HG03045 (cell line): ENCODE measurements around the gene ARRB2.

Source experiments
- ATAC-seq: cut with Tn5 transposase; IDR thresholded peaks from one replicate; pipeline ENCODE4 v1.9.1; 2021; ENCODE audit warnings: mild to moderate bottlenecking, moderate library complexity; ENCODE audit not compliant: unreplicated experiment

ARRB2 gene

DNA sequence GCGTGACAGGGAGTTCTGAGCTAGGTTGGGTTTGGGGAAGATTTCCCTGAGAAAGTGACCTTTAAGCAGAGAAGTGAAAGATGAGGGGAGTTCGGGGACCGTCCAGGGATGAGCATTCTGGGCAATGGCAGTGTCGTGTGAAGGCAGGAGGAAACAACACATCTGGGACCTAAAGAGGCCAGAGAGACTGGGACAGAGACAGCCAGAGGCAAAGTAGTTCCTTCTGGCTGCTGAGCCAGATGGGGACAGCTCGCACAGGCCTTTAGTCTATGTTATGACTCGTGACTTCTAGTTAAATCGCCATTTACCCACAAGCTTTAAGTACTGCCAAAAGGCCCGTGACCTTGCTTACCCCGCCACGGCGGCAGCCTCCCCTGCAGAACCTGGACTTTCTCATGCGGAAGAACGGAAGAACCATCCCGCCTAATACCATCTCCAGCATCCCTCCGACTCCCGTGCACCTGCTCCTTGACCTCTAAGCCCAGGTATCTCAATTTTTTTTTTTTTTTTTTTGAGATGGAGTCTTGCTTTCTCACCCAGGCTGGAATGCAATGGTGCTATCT, 12.3 kb downstream of the ARRB2 start:
- ATAC-seq, result no peak

GRCh38 chr17:4724650-4725049, 14.2 kb downstream of the ARRB2 start:
- ATAC-seq, result no peak

DNA sequence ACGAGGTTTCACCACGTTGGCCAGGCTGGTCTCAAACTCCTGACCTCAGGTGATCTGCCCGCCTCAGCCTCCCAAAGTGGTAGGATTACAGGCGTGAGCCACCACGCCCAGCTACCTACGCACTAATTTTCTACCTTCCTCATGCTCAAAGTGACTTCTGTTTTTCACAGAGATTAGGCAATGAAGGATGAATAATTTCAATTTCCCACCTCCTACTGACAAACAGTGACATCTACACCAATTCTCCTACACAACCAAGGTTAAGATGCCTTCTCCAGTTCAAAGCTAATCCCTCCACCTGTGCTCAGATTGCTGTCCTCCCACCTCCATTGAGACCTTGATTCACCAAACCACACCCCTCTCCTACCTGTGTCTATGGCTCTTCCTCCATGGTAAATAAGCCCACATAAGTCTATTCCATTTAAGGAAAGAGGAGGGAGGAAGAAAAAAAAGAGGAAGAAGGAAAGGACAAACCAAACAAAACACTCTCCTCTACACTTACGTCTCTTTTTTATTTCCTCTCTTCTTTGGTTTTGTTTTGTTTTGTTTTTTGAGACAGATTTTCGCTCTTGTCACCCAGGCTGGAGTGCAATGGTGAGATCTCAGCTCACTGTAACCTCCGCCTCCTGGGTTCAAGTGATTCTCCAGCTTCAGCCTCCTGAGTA, 15.3 kb downstream of the ARRB2 start:
- no peak for ATAC-seq

- ATAC-seq, result no peak
Measured at GRCh38 chr17:4728124-4728523, 17.7 kb downstream of the ARRB2 start.

DNA sequence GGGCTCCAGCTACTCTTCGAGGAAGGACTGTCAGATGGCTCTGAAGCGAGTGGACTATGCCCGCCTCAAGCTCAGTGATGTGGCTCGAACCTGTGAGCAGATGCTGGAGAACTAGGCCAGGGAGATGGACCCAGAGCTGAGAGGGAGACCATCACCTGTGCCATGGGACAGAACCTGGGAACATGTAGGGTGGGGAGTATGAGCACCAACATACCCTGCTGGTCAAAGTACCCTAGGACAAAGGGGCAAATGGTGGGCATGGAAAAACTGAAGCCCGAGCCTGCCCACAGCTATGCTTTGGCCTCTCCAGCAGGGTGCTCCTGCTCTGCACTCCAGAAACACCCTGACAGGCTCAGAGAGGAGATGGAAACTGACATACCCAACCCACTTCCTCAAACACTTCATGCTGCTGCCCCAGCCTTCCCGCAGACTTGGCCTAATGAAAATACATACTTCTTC, 22.7 kb downstream of the ARRB2 start:
- ATAC-seq, result no peak

DNA sequence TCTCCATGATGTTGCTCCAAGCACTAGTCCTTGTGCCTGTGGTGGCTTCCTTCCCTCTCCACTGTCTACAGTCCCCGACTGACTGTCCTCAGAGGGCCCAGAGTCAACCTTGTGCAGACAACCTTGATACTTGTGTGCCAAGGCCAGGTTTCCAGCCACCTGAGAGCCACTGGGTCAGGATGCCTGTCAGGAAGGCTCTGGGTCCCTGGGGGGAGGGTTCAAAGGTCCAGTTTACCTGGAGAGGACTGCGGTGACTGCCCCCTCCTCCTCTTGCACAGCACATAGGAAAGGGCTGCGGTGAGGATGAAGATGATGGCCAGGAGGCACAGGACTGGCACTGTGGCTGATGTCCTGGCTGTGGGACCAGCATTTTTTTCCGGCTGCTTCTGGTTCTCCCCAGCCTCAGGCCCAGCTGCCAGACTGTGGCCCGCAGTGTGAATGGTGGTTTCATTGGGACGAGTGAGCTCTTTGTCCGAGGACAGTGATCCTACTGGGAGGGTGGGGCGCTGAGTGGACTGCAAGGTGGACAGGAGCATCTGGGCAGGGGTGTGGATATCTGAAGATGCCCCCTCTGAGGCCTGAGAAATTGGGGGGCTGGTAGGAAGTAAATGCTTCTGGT, 24.5 kb downstream of the ARRB2 start:
- ATAC-seq, result no peak

DNA sequence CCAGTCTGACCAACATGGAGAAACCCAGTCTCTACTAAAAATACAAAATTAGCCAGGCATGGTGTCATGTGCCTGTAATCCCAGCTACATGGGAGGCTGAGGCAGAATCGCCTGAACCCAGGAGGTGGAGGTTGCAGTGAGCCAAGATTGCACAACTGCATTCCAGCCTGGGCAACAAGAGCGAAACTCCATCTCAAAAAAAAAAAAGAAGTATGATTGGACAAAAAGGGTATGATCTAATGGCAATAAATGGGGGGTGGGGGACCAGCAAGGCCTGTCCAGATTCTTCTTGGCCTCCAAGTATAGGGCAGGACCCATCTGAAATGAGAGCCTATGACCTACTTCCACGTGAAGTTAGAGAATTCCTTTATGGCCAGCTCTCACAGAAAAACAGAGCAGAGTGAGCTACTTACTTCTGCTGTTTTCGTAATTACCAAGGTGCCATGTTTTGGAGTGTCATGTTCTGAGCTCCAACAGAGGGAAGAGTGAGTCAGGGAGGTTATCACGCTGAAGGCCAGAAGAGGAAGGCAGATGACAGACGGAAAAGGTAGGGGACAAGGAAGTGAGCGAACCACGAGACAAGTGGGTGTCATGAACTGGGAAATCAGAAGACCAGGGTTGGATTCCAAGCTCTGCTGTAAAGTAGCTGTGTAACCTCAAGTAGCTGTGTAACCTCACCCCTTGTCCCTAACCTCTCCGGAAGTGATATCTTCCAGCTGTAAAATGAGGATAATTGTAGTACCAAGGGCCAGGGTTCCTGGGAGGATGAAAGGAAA, 25.6 kb downstream of the ARRB2 start:
- ATAC-seq, result no peak

GRCh38 chr17:4738136-4739121, 28.0 kb downstream of the ARRB2 start:
- ATAC-seq, result no peak

- peak; percentile 54 for ATAC-seq
Measured at GRCh38 chr17:4739122-4740024, 28.9 kb downstream of the ARRB2 start, which contains the start of the genes CXCL16 and ZMYND15. Gene CXCL16, minus strand, starts transcription at chr17:4739928. Its CDS starts 589 bp downstream, at chr17:4739339. Gene ZMYND15, plus strand, starts transcription at chr17:4739833. Its CDS starts 716 bp downstream, at chr17:4740549.

DNA sequence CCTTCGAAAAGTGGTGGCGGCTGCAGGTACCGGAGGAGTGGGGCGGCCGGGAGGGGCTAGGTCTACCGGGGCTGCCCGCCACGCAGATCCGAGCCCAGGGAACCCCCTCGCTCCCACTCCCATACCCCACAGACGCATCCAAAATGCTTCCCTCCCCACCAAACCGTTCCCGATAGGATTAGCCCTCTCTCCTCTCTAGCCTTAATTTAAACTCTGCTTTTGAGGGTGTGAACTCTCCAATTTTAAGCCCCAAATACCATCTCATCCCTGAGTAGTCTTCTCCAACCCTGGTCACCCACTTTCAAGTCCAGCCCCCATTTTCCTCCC, 29.6 kb downstream of the ARRB2 start:
- no peak for ATAC-seq

GRCh38 chr17:4740584-4740983, 30.2 kb downstream of the ARRB2 start:
- no peak for ATAC-seq

DNA sequence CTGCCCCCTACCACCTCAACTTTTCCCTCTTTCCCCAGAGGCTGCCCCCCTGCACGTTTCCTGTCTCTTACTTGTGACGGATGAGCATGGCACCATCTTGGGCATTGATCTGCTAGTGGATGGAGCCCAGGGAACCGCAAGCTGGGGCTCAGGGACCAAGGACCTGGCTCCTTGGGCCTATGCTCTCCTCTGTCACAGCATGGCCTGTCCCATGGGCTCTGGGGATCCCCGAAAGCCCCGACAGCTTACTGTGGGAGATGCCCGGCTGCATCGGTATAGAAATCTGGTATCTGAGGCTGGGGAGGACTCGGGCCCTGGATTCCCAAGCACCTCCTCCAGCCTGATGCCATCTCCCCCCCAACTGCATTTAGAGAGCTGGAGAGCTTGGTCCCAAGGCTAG, 31.1 kb downstream of the ARRB2 start:
- no peak for ATAC-seq

GRCh38 chr17:4742133-4742532, 31.7 kb downstream of the ARRB2 start:
- ATAC-seq, result no peak

- no peak for ATAC-seq
Measured at GRCh38 chr17:4742629-4743028, 32.2 kb downstream of the ARRB2 start.

DNA sequence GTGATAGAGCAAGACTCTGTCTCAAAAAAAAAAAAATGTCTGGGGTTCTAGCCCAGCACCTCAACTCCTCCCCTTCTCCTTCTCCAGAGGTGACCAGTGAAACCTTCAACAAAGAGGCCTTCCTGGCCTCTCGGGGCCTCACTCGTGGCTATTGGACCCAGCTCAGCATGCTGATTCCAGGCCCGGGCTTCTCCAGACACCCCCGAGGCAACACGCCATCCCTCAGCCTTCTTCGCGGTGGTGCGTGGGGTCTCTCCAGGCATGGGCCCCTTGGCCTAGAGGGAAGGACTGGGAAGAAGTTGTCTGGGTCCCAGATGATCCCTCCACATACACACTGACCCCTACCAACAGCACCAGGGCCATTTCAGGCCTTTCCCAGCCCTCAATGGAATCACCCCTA, 32.8 kb downstream of the ARRB2 start:
- ATAC-seq, result no peak

GRCh38 chr17:4743898-4744297, 33.5 kb downstream of the ARRB2 start:
- ATAC-seq, result no peak

- ATAC-seq, result no peak
Measured at GRCh38 chr17:4744999-4745969, 34.9 kb downstream of the ARRB2 start.

GRCh38 chr17:4747847-4748246, 37.4 kb downstream of the ARRB2 start:
- ATAC-seq, result no peak
